GM10266 (cell line): Measurements from ENCODE around the gene DCAF16.
"Not testable (repeated sequence)": the region's sequence is repeated elsewhere in the genome, so short reads cannot be mapped to it uniquely, and the experiment has no call there.

Experiments used
- DNase-seq: peaks from one replicate; pipeline ENCODE4 v3.0.0; 2012; ENCODE audit errors: extremely low spot score
- CTCF ChIP-seq: IDR thresholded peaks from 2 replicates; pipeline ENCODE4 v1.5.1; 2012; ENCODE audit warnings: mild to moderate bottlenecking, low read depth; ENCODE audit not compliant: control insufficient read depth, insufficient read depth; ENCODE audit errors: missing control alignments

DCAF16 gene

DNA sequence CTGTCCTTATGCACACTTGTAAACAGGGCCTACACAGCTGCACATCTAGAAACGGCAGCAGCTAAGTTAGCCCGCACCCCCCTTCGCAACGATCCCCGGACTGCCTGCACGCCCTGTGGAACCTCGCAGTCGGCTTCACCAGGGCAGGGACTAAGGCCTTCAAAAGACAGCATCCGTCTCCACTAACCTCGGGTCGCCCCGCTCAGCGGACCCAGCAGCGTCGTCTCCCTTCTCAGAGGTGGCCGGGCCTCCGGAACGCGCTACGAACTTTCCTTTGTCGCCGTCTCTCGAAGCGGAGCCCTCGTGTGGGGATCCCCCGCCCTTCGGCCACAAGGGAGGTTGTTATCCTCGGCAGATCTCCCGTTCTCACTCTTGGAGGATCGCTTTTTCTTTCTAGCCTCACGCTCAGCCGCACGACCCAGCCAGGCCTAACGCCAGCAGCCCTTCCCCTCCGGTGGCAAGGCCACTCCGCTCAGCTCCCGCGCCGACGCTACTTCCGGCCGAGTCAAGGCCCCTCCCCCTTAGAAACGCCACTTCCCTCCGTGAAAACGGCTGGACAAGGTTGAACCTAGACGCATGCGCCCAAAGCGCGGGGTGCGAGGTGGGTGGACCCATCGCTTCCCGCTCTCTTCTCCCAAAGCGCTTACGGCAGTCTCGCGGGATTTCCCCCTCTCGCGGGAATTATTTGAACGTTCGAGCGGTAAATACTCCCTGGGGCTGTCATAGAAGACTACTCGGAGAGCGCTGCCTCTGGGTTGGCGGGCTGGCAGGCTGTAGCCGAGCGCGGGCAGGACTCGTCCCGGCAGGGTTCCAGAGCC lies at the start of gene DCAF16, which contains the start of gene NCAPG:
Gene DCAF16, minus strand, starts transcription at position 498 of the 818 bp plus-strand sequence. CDS start 6,616 bp downstream, outside the sequence.
Gene NCAPG, plus strand, starts transcription at position 720 of the 818 bp plus-strand sequence. CDS start 99 bp downstream, outside the sequence.
- DNase-seq = peak; percentile 94
- no peak for TF ChIP-seq CTCF

GRCh38 chr4:17859793-17860406 lies 49.3 kb upstream of the DCAF16 start:
- DNase-seq = no peak
- no peak for TF ChIP-seq CTCF

DNA sequence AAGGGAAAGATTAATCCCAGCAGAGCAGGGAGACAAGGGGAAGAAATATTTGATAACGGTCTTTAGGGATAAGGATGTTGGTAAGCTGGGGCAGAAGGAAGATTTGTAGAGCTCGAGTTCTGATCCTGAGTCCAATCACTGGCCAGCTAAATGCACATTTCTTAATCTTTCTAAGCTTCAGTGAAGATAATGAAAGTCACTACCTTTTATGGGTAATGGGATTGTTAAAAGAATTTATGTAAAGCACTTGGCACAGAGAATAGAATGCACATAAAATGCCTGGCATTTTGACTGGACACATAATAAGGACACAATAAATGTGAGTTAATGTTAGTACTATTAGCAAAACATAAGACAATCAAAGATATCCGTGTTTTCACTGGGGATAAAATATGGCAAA lies 43.5 kb upstream of the DCAF16 start:
- DNase-seq = no peak
- no peak for TF ChIP-seq CTCF

GRCh38 chr4:17851959-17852358 lies 41.4 kb upstream of the DCAF16 start:
- DNase-seq = no peak
- no peak for TF ChIP-seq CTCF

DNA sequence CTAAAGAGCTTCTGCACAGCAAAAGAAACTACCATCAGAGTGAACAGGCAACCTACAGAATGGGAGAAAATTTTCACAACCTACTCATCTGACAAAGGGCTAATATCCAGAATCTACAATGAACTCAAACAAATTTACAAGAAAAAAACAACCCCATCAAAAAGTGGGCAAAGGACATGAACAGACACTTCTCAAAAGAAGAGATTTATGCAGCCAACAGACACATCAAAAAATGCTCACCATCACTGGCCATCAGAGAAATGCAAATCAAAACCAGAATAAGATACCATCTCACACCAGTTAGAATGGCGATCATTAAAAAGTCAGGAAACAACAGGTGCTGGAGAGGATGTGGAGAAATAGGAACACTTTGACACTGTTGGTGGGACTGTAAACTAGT lies 39.7 kb upstream of the DCAF16 start:
- not testable (repeated sequence) for DNase-seq

DNA sequence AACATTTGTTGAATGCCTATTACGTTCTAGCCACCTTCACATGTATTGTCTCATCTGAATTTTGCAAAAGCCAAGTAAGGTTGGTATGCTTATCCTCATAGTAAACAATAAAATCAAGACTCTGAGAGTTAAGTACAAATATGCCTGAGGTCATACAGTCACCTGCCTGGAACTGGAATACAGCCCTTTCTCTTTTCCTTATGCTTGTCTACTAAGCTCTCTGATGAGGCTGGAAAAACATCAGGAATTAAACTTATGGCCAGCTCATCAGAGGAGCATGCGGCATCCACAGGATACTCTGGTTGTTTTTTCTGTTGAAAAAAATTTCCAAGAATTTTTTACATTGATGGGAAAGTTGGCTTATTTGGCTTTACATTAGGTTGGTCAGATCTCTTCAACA lies 35.7 kb upstream of the DCAF16 start:
- no peak for DNase-seq
- no peak for TF ChIP-seq CTCF

DNA sequence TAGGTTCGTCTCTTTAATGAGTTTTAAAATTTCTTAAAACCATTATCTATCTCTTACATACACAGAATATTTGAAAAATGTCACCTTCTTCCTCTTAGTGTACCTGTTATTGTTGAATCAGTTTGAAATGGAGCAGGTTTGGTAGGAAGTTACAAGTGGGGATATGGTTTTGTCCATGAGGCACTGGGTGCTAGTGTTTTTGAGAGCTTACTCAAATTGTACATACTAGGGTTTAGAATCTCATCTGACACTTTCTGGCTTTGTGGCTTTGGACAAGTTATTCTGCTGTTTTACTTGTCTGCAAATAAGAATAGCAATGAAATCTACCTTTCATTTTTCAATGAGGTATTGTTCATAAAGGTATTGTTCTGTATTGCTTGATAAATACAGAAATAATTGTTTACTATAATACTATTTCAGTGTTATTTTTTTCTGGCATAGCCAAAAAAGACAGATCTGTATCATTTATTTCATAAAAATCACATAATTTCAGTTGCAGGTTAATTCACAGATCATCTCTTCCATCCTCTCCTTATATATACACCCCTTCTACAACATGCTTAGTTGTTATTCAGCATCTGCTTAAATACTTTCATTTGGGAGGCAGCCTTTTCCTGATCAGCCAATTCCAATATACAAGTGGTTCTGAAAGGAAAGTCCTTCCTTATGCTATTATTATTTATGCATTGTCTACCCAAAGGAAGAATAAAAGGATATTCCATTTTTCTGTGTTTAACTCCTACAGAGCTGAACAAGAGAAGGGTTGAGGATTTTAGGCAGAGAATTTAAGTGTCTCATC lies 13.5 kb upstream of the DCAF16 start:
- no peak for TF ChIP-seq CTCF
- DNase-seq = no peak
